NCI-H446 (cell line): ENCODE data around the gene GALNS.
"Not testable (repeated sequence)": the region's sequence is repeated elsewhere in the genome, so short reads cannot be mapped to it uniquely, and the experiment has no call there.

Experiments
- DNase-seq, 2 experiments: peaks; one replicate each; lab custom pipeline; 2025; lab: John Stamatoyannopoulos, UW

Gene GALNS

DNA sequence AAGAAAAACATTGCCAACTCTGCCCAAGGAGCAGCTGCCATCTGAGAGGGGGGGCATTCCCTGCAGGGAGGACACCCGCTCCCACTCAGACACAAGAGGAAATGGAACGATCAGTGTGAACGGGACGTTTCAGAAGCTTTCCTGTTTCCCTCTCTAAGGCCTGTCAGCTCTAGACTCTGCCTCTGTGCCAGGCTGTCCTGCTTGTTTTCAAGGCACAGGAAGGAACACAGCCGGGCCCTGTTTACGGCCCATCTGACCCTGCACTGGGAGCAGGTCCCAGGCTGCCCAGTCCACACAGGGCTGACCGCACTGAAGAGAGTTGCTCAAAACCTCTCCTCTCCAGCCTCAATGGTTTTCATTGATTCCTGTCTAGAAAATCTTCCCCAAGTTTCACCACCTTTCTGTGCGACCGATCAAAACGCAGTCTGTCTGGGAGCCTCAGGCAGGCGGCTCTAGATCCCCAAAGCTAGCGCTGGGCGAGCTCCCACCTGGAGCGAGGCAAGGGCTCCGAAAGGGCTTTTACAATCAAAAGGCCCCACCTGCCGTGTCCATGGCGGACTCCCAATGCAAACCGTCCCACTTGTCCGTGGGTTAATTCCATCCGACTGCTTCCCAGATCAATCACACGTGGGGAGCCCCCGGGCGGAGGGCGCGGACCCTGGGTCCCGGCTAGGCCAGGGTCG lies 73.2 kb downstream of the GALNS start:
- DNase-seq, result peak in 1 of 2 experiments; percentile 42

GRCh38 chr16:88782454-88783390 lies 74.0 kb downstream of the GALNS start:
- DNase-seq, result no peak

DNA sequence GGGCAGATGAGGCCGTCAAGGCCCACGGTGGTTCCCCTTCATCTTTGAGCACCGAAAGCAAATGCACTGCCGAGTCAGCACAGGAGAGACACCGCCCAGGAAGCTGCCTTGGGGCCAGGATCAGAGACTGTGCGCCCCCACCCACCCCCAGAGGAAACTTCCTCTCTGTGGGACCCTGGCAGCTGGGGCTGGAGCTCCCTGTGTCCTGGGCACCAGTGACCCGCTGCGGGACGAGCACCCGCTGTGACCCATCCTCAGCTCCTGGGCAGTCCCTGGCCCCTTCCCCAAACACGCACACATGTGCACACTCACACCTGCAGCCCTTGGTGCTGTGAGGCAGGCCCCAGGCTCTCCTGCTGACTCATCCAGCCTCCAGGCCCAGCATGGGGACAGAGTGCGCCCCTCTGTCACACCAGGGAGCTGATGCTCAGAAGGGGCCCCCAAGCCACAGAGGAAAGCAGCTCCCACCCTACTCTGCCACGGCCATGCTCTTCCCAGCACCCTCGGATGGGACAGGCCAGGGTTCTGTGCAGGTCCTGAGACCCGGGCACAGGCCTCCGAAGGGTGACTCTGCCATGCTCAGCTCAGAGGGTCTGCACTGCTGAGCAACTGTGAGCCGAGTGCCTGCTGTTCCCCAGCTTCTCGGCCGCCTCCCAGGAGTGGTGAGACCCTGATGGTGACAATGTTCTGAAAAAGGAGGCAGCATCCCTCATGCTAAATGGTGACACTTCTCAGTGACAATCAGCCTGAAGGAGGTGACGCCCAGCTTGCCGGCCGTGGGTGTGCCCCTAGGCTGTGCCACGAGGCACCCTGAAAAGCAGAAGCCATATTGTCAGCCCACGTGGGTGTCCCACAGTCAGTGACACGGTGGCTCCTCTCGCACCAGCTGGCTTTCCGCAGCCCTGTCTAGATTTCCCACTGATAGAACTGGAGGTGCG lies 75.3 kb downstream of the GALNS start:
- DNase-seq, result no peak

DNA sequence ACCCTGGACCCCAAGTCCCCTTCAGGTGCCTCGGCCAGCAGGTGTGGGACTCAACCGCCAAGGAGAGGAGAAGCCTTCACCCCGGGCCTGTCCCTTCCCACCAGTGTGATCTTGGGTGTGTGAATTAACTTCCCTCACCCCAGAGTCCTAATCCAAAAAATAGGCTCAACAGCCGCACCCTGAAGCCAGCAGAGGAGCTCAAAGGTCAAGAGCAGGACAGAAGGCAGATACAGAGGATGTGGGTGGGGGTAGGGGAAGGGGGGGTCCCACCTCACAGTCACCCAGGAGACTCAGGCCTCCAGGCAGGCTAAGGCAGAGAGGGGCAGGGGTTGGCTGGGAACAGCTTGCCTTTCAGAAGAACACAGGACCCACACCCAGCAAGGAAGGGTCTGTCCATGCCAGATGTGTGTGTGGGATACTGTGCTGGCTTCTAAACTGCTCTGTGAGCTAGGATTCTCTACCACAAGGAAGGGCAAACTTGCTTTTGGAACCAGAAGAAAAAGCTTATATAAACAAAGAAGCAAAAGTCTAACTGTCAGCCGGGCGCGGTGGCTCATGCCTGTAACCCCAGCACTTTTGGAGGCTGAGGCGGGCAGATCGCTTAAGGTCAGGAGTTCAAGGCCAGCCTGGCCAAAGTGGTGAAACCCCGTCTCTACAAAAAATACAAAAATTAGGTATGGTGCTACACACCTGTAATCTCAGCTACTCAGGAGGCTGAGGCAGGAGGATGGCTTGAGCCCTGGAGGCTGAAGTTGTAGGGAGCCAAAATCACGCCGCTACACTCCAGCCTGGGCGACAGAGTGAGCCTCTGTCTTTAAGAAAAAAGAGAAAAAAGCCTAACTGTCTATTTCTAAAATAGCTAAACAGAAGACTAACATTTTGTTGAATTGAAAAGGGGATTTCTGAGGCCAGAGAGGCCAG lies 76.3 kb downstream of the GALNS start:
- no peak for DNase-seq

DNA sequence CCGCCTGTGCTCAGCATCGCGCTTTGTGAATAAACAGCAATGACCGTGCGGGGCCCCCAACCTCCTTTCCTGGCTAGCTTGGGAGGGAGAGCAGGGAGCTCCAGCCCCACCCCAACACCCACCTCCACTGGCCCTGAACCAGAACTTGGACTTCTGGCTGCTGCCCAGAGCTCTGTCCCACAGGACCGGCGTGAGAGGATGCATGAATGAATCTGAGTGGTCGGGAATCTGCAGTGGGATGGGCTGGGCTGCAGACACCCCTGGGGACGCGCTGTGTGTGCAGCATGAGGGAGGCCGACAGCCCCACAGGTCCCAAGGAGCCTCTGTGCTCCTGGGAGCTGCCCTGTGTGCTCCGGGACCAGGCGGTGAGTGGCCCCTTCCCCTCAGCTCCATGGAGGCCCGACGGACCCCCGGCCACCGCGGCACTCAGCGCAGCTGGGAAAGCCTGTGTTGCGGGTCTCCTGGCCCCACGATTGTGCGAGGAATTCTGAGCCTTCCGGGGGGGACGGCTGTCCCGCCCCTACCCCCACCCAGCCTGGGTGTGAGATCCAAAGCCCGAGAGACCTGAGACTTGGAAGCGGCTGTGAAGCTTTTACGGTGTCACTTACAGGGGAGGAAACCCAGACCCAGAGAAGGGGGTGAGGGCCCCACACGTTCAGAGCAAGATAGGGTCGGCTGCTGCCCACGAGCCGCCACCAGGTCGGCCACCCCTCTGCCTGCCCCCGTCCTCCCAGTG lies 77.2 kb downstream of the GALNS start:
- DNase-seq, result no peak

DNA sequence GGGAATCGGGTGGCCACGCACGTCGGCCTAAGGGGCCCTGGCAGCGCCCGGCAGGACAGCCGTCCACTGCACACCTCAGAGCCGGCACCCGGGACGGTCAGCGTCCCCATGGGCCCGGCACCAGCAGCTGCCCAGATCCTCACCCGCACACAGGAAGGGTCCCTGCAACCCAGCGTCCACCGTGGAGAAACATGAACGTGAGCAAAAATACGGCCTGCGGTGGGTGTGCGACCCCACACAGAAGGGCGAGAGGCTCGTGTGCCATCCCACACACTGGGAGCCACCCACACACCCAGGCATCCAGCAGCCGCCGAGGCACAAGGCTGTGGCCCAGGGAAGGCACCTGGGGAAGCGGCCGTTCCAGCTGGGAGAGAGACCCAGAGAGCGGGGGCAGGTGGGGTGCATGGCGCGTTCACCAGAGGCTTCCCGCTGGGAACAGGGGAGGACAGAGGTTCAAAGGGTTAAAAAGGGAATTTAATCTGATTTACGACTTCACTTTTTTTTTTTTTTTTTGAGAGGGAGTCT lies 78.1 kb downstream of the GALNS start:
- no peak for DNase-seq

GRCh38 chr16:88778271-88778525 lies 78.5 kb downstream of the GALNS start:
- DNase-seq, result no peak

DNA sequence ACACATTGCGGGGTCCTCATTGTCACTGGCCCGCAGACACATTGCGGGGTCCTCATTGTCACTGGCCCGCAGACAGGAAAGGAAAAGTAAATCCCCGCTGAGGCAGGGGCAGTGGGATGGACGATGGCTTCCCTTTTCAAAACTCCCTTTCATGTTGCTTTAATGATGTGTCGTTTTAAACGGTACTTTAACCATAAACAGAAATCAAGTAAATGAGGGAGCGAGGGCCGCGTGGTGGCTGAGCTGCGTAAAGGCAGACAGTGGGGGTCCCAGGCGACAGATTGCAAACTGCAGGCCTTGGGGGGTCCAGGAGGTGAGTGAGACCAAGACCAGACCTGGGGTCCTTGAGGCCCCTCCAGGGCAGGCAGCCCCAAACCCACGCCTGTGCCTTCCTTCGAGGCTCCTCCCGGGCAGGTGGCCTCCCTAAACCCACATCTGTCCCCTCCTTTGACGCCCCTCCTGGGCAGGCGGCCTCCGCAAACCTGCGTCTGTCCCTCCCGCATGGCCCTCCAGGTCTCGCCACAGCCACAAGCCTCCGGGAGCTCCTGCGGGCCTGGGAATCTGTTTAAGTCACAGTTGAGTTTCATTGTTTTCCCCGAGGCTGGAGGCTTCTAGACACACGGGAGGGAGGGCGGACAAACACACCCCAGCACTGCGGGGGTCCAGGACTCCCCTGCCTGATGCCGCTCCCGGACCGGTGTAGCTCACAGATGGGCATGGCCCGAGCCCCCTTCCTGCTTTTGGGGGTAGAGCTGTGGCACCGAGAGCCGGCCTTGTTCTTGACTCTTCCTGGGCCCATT lies 79.1 kb downstream of the GALNS start:
- DNase-seq, result no peak

DNA sequence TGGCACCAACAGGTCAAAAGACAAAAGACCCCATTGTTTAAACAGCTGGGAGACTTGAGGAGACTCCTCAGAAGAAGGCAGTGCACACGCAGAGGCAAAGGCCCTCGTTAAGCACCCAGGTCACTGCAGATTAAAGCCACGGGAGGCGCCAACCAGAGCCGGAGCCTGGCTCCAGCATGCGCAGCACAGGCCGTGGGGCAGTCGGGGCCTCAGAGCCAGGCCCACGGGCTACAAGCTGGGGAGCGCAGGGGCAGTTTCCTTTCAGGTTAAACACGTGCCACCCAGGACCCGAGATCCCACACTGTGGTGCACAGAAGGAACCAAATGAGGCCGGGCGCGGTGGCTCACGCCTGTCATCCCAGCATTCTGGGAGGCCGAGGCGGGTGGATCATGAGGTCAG lies 80.9 kb downstream of the GALNS start:
- no peak for DNase-seq

- DNase-seq, result no peak
Observed at GRCh38 chr16:88774544-88775393, 82.0 kb downstream of the GALNS start.

- no peak for DNase-seq
Observed at GRCh38 chr16:88773812-88774291, 82.9 kb downstream of the GALNS start.

GRCh38 chr16:88772871-88773811 lies 83.6 kb downstream of the GALNS start:
- peak; percentile 61 to 86 for DNase-seq

DNA sequence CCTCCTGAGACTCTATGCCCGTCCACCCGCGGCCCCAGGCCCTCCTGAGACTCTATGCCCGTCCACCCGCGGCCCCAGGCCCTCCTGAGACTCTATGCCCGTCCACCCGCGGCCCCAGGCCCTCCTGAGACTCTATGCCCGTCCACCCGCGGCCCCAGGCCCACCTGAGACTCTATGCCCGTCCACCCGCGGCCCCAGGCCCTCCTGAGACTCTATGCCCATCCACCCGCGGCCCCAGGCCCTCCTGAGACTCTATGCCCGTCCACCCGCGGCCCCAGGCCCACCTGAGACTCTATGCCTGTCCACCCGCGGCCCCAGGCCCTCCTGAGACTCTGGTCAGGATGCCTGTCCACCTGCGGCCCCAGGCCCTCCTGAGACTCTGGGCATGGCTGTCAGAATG lies 85.0 kb downstream of the GALNS start:
- not testable (repeated sequence) for DNase-seq

- no peak for DNase-seq
Observed at GRCh38 chr16:88771294-88771772, 85.4 kb downstream of the GALNS start.

DNA sequence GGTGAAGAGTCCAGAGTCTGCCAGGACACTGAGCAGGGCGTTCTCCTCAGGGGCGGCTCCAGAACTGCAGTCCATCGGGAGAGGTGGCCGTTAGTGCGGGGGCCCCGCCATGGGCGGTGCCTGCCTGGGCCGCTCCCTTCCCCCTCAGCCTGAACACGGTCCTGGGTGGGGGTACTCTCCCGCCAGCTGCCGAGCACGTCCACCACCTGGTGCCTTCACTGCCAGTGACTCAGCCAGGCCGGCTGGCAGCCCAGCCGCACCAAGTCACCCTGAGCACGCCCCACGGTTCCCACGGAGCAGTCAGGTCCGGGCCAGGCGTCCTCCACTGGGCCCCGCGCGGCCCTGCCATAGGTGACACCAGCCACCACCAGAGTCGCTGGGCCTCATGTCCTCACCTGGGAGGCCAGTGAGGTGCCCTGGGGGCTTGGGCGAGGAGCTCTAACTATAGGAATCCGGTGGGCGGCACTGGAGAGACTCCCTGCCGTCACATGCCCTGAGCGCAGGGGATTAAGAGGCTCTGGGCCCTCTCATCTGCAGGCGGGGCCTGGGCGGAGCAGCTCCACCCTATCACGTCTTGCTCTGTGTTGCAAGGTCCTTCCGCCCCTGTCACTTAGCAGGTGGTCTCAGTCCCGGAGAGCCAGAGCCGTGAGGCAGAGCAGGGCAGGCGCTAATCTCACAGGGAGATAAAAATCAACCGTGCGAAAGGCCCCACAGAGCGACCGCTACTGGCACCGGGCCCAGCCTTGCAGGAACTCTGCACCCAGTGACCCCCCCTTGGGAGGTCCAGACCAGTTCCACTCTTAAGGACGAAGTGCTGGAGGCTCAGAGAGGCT lies 86.1 kb downstream of the GALNS start:
- no peak for DNase-seq
